Measurements from ENCODE around the gene ZNF467. TPM values are rescaled to one million over a fixed set of nuclear protein-coding genes. Genes with fewer than 3 reads are reported as not detected.

The ZNF467 gene
- total and polyA plus RNA-seq, 2 donors (not counting 1 experiment from before 2014, with no cell fraction given): 0.39 to 1.1 TPM

- DNase-seq: no peak
- no peak overlapping the region for H3K4me2 ChIP-seq (replicated peaks; ENCODE audit: low read depth, low read length, poor library complexity, severe bottlenecking)
- H3K9me3 ChIP-seq (ENCODE audit: control extremely low read depth in 1 of 3, control insufficient read depth in 2 of 3, insufficient read depth in 1 of 3, low read length in 2 of 3): peaks cover 0 to 3% (median 0%) of the 10 kb centered on the region in 3 donors
- H3K9ac ChIP-seq (ENCODE audit: low read length): no peak overlapping the region
- no peaks in the 10 kb centered on the region for H3K36me3 ChIP-seq (replicated peaks in 1 of 2; ENCODE audit: control extremely low read depth in 1 of 2, control insufficient read depth in 1 of 2, extremely low read depth in 1 of 2, insufficient read depth in 2 of 2, low read length in 1 of 2)
- ChIA-PET CTCF (no interaction called here), POLR2A (no interaction called here)
- H2AFZ ChIP-seq (ENCODE audit: insufficient read depth, low read depth, low read length, poor library complexity, severe bottlenecking): no peak overlapping the region
- Mint-ChIP-seq H3K27ac (no peak overlapping the region), H3K27me3 (peaks cover 18% of the 10 kb centered on the region), H3K9me3 (ENCODE audit: insufficient read depth) (no peaks in the 10 kb centered on the region), H3K4me1 (no peaks in the 10 kb centered on the region), H3K4me3 (no peak overlapping the region)
- H3K27me3 ChIP-seq (replicated peaks in 1 of 4; ENCODE audit: control extremely low read depth in 1 of 4, control insufficient read depth in 3 of 4, insufficient read depth in 4 of 4, low read length in 3 of 4): peaks cover 0 to 11% (median 0%) of the 10 kb centered on the region in 4 experiments
- ATAC-seq (ENCODE audit: low read depth): no peak
- WGBS (ENCODE audit: insufficient coverage): 98% methylated on average over 73 of the region's 76 CpGs
- TF ChIP-seq CTCF (IDR thresholded peaks at IDR 0.05): no peak
- TF ChIP-seq EZH2 (IDR thresholded peaks at IDR 0.05; ENCODE audit: borderline replicate concordance, insufficient read depth, low read depth, low read length, poor library complexity, severe bottlenecking): no peak
- H4K20me1 ChIP-seq (ENCODE audit: control insufficient read depth, insufficient read depth, low read length, poor library complexity, severe bottlenecking): no peaks in the 10 kb centered on the region
- no peaks in the 10 kb centered on the region for H3K4me1 ChIP-seq (ENCODE audit: control insufficient read depth in 2 of 2, insufficient read depth in 2 of 2, low read length in 2 of 2)
- no peak overlapping the region for H3K4me3 ChIP-seq (ENCODE audit: control extremely low read depth in 1 of 5, extremely low read depth in 1 of 5, insufficient read depth in 1 of 5, low read depth in 2 of 5, low read length in 4 of 5)
- H3K79me2 ChIP-seq (ENCODE audit: control insufficient read depth, insufficient read depth, low read length): no peaks in the 10 kb centered on the region
- intact Hi-C loops (cut with micrococcal nuclease): no loop called here
- H3K27ac ChIP-seq (ENCODE audit: low read length in 2 of 2): no peak overlapping the region
Measured at GRCh38 chr7:149765399-149766121, 7.8 kb downstream of the ZNF467 start.

Measured in B cell (primary cell).